Measurements from ENCODE around the gene HPGDS.

DNA sequence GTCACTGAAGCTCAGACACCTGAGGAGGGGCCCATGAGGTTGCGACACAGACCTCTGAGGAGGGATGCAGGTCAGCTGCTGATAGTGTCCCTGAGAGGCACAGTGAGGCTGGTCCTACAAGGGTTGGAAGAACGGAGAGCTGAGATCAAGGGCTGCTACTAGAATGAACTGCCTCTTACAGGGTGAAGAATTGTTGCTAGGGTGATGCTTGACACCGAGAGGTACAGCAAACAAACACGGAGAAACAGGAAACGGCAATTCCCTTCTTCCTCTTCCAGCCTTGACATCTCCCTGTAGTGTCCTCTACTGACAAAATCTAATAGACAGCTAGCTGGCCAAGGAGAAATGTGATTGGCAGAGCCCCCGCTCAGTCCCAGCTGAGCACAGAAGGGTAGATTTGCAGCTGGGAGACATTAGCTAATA lies 11.8 kb upstream of the HPGDS start:
- TF ChIP-seq, protein P1, sequence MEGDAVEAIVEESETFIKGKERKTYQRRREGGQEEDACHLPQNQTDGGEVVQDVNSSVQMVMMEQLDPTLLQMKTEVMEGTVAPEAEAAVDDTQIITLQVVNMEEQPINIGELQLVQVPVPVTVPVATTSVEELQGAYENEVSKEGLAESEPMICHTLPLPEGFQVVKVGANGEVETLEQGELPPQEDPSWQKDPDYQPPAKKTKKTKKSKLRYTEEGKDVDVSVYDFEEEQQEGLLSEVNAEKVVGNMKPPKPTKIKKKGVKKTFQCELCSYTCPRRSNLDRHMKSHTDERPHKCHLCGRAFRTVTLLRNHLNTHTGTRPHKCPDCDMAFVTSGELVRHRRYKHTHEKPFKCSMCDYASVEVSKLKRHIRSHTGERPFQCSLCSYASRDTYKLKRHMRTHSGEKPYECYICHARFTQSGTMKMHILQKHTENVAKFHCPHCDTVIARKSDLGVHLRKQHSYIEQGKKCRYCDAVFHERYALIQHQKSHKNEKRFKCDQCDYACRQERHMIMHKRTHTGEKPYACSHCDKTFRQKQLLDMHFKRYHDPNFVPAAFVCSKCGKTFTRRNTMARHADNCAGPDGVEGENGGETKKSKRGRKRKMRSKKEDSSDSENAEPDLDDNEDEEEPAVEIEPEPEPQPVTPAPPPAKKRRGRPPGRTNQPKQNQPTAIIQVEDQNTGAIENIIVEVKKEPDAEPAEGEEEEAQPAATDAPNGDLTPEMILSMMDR (optimal IDR thresholded peaks at IDR 0.05 in 1 of 3, IDR thresholded peaks at IDR 0.05 in 1 of 3, conservative IDR thresholded peaks at IDR 0.05 in 1 of 3; ENCODE audit: extremely low read depth in 1 of 3, insufficient read depth in 2 of 3, low read length in 3 of 3): no peak
- TF ChIP-seq EZH2 (IDR thresholded peaks at IDR 0.05; ENCODE audit: low read length): no peak

Data from keratinocyte (primary cell).